Fibroblast of lung (primary cell): ENCODE results near the gene C12orf54.

Source experiments
- EZH2 ChIP-seq: IDR thresholded peaks from 2 replicates; pipeline ENCODE4 v1.5.1; 2012; ENCODE audit warnings: low read length, control low read depth, mild to moderate bottlenecking; ENCODE audit errors: missing control alignments
- TF ChIP-seq, protein P1 (sequence below), 2 donors: IDR thresholded peaks in 1 of 2; conservative IDR thresholded peaks in 1 of 2; 1 replicate in 1 of 2; 2 replicates in 1 of 2; pipeline ENCODE4 v1.5.1; 2011 to 2012; ENCODE audit warnings: low read length in 2 of 2, control low read depth in 1 of 2, inconsistent platforms in 1 of 2, low read depth in 1 of 2, mild to moderate bottlenecking in 1 of 2

DNA sequence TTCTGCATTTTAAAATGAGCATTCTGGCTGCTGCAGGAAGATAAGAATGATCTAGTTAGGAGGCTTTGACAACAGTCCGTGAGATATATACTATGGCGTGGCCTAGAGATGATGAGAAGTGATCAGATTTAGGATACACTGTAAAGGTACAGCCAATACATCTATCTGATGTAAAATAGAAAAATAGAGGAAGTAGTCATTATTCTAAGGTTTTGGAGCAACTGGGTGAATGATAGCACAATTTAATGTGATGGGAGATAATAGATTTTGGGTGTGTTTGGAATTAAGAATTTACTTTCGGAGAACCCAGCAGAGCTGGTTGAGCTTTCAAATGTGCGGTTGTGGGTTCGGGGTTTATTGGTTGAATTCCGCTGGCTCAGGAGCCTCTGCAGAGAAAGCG, 10.0 kb upstream of the C12orf54 start, which contains the start of gene ANP32D:
- TF ChIP-seq EZH2 = no peak
- TF ChIP-seq, protein P1, sequence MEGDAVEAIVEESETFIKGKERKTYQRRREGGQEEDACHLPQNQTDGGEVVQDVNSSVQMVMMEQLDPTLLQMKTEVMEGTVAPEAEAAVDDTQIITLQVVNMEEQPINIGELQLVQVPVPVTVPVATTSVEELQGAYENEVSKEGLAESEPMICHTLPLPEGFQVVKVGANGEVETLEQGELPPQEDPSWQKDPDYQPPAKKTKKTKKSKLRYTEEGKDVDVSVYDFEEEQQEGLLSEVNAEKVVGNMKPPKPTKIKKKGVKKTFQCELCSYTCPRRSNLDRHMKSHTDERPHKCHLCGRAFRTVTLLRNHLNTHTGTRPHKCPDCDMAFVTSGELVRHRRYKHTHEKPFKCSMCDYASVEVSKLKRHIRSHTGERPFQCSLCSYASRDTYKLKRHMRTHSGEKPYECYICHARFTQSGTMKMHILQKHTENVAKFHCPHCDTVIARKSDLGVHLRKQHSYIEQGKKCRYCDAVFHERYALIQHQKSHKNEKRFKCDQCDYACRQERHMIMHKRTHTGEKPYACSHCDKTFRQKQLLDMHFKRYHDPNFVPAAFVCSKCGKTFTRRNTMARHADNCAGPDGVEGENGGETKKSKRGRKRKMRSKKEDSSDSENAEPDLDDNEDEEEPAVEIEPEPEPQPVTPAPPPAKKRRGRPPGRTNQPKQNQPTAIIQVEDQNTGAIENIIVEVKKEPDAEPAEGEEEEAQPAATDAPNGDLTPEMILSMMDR (conservative IDR thresholded peaks at IDR 0.05 in 1 of 2, IDR thresholded peaks at IDR 0.05 in 1 of 2; ENCODE audit: low read depth in 1 of 2, low read length in 2 of 2) = no peak
